ENCODE measurements around the gene DCAF8.

The DCAF8 gene

DNA sequence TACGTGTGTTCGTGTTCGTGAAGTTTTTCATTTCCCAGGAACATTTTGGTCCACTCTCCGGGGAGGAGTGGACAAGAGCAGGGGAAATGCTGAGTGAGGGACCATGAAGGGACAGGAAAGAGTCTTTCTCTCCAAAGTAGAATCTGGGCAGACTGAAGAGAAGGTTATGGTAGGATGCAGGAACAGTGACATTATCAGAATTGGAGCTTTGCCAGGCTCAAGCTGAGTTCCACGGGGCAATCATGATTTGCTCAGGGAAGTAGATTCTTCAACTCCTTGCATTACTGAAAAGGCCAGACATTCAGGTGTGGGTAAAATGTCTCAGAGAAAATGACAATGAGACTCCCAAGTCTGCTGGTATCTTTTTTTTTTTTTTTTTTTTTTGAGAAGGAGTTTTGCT is 94.3 kb downstream of the DCAF8 start:
- Histone ChIP-seq H3K4me3 (ENCODE audit: severe bottlenecking) (no peak overlapping the region), H3K36me3 (ENCODE audit: low read depth) (no peaks in the 10 kb centered on the region), H3K4me1 (ENCODE audit: insufficient read depth, poor library complexity, severe bottlenecking) (peaks cover 6% of the 10 kb centered on the region), H3K27me3 (ENCODE audit: insufficient read depth, poor library complexity, severe bottlenecking) (no peaks in the 10 kb centered on the region), H3K27ac (ENCODE audit: poor library complexity, severe bottlenecking) (no peak overlapping the region), H3K9me3 (ENCODE audit: severe bottlenecking) (no peaks in the 10 kb centered on the region)
- no peak for DNase-seq (ENCODE audit: low spot score)
- ATAC-seq (ENCODE audit: low read depth) = no peak
- no peak for TF ChIP-seq CTCF (IDR thresholded peaks at IDR 0.05; ENCODE audit: poor library complexity, severe bottlenecking)

DNA sequence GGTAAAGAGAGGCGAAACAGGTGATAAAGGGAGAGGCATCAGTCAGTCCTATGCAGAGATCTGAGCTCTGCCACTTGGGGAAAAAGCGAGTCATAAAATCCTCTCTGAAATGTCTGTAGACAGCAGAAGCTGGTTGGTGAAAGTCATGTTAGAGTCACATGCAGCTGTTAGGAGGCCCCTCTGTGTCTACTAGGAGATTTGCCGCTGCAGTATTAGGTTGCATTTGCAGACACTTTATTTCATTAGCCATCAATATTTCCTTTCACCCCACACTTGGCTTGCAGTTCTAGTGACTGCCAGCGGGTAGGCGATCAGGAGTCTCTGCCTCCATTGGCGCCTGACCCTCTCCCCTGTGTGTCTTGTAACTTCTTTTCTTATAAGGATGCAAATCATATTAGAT is 94.8 kb downstream of the DCAF8 start:
- H3K27me3 ChIP-seq (ENCODE audit: insufficient read depth, poor library complexity, severe bottlenecking) = no peaks in the 10 kb centered on the region
- H3K36me3 ChIP-seq (ENCODE audit: low read depth) = no peaks in the 10 kb centered on the region
- DNase-seq (ENCODE audit: low spot score) = no peak
- peak; percentile 14; the same call in 1 of the 3 replicates for ATAC-seq (ENCODE audit: low read depth)
- no peak overlapping the region for H3K27ac ChIP-seq (ENCODE audit: poor library complexity, severe bottlenecking)
- H3K9me3 ChIP-seq (ENCODE audit: severe bottlenecking) = no peaks in the 10 kb centered on the region
- no peak overlapping the region for H3K4me3 ChIP-seq (ENCODE audit: severe bottlenecking)
- TF ChIP-seq CTCF (IDR thresholded peaks at IDR 0.05; ENCODE audit: poor library complexity, severe bottlenecking) = no peak
- peaks cover 6% of the 10 kb centered on the region for H3K4me1 ChIP-seq (ENCODE audit: insufficient read depth, poor library complexity, severe bottlenecking)

DNA sequence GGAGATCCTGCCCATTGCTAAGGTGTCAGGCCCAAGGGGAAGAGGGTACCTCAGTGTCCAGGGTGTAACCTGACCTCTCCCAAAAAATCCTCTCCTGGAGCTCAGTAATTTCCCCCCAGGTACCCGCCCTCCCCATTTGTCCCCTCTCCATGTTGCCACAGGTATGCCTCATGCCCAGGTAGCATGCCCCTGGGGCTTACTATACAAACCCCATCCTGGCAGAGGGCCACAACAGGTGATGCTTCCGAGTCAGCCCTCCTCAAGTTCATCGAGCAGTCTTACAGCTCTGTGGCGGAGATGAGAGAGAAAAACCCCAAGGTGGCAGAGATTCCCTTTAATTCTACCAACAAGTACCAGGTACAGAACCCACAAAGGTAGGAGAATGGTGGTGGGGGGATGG is 95.3 kb downstream of the DCAF8 start:
- no peak overlapping the region for H3K4me3 ChIP-seq (ENCODE audit: severe bottlenecking)
- no peak for TF ChIP-seq CTCF (IDR thresholded peaks at IDR 0.05; ENCODE audit: poor library complexity, severe bottlenecking)
- no peak overlapping the region for H3K27ac ChIP-seq (ENCODE audit: poor library complexity, severe bottlenecking)
- DNase-seq (ENCODE audit: low spot score) (no peak), ATAC-seq (ENCODE audit: low read depth) (no peak; the same call in 2 of the 3 replicates)
- no peaks in the 10 kb centered on the region for H3K9me3 ChIP-seq (ENCODE audit: severe bottlenecking)
- no peaks in the 10 kb centered on the region for H3K36me3 ChIP-seq (ENCODE audit: low read depth)
- no peaks in the 10 kb centered on the region for H3K27me3 ChIP-seq (ENCODE audit: insufficient read depth, poor library complexity, severe bottlenecking)
- H3K4me1 ChIP-seq (ENCODE audit: insufficient read depth, poor library complexity, severe bottlenecking) = peaks cover 6% of the 10 kb centered on the region

DNA sequence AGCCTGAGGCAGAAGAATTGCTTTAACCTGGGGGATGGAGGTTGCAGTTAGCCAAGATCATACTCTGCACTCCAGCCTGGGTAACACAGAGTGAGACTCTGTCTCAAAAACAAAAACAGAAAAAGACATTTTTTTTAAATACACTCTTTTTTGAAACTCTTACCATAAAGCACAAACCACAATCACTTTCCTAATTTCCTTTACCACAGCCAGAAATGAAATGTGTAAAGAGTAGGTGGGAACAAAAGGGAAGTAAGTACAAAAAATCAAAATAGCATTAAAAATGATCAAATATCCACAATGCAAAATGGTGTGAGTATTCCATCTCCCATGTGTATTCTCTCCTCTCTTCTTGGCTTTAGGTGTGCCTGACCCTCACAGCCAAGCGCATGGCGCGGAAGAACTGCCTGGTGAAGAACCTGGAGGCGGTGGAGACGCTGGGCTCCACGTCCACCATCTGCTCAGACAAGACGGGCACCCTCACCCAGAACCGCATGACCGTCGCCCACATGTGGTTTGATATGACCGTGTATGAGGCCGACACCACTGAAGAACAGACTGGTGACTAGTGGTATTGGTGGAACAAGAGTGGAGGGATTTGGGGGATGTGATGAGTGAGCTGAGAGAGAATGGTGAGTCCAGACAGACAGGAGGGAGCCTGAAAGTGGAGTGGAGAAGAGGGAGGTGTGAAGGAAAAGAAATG is 96.0 kb downstream of the DCAF8 start:
- no peak overlapping the region for H3K4me3 ChIP-seq (ENCODE audit: severe bottlenecking)
- no peaks in the 10 kb centered on the region for H3K9me3 ChIP-seq (ENCODE audit: severe bottlenecking)
- no peak for TF ChIP-seq CTCF (IDR thresholded peaks at IDR 0.05; ENCODE audit: poor library complexity, severe bottlenecking)
- H3K27ac ChIP-seq (ENCODE audit: poor library complexity, severe bottlenecking) = no peak overlapping the region
- H3K27me3 ChIP-seq (ENCODE audit: insufficient read depth, poor library complexity, severe bottlenecking) = no peaks in the 10 kb centered on the region
- DNase-seq (ENCODE audit: low spot score) = no peak
- no peaks in the 10 kb centered on the region for H3K36me3 ChIP-seq (ENCODE audit: low read depth)
- H3K4me1 ChIP-seq (ENCODE audit: insufficient read depth, poor library complexity, severe bottlenecking) = peaks cover 3% of the 10 kb centered on the region
- no peak for ATAC-seq (ENCODE audit: low read depth)
